Prostate gland (tissue), 2 donors: ENCODE results near the gene KCND1.

ENCODE experiments used
- POLR2A ChIP-seq: fragments of 450-650 bp; IDR thresholded peaks from one replicate; pipeline ENCODE4 v1.6.1; 2016; ENCODE audit warnings: antibody characterized with exemption, mild to moderate bottlenecking
- POLR2AphosphoS5 ChIP-seq: sonication (generic); formaldehyde crosslinking; IDR thresholded peaks from one replicate; pipeline ENCODE4 v1.6.1; 2017; ENCODE audit warnings: antibody characterized with exemption
- TF ChIP-seq, protein P1 (sequence below), 4 experiments: fragments of 200-600 bp in 2 of 4; fragments of 450-650 bp in 2 of 4; sonication (generic) in 2 of 4; IDR thresholded peaks; 1 replicate in 3 of 4; 2 replicates in 1 of 4; pipeline ENCODE4 v1.5.1; 2016 to 2019; ENCODE audit warnings: antibody characterized with exemption in 4 of 4, mild to moderate bottlenecking in 2 of 4, moderate library complexity in 2 of 4

DNA sequence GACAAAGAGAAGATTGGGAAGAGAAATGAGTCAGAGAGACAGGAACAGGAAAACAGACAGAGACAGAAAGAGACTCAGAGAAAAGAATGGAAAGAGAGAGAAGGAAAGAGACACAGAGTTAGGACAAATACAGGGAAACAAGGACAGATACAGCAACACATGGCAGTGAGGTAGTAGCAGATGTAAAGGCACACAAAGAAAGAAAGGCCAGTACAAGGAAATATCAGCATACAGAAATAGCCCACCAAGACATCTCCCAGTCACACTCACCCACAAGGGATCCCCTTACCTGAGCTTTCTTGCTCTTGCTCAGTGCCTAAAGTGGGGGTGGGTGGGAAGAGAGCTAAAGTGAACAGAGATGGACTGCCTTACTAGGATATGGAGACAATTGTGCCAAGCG lies 26.2 kb upstream of the KCND1 start:
- no peak for TF ChIP-seq POLR2A
- no peak for TF ChIP-seq POLR2AphosphoS5
- TF ChIP-seq, protein P1, sequence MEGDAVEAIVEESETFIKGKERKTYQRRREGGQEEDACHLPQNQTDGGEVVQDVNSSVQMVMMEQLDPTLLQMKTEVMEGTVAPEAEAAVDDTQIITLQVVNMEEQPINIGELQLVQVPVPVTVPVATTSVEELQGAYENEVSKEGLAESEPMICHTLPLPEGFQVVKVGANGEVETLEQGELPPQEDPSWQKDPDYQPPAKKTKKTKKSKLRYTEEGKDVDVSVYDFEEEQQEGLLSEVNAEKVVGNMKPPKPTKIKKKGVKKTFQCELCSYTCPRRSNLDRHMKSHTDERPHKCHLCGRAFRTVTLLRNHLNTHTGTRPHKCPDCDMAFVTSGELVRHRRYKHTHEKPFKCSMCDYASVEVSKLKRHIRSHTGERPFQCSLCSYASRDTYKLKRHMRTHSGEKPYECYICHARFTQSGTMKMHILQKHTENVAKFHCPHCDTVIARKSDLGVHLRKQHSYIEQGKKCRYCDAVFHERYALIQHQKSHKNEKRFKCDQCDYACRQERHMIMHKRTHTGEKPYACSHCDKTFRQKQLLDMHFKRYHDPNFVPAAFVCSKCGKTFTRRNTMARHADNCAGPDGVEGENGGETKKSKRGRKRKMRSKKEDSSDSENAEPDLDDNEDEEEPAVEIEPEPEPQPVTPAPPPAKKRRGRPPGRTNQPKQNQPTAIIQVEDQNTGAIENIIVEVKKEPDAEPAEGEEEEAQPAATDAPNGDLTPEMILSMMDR (IDR thresholded peaks at IDR 0.05): no peak
